HCT116 (cell line): ENCODE measurements around the gene VRK3. TPM values are rescaled to one million over a fixed set of nuclear protein-coding genes. Genes with fewer than 3 reads are reported as not detected.

Experiments
- ATAC-seq: fragments of 200-7000 bp; cut with Tn5 transposase; 2 replicates; pipeline ENCODE4 v1.9.1; 2020; ENCODE audit warnings: mild to moderate bottlenecking, moderate library complexity
- BruUV-seq: library from RNA; stranded (reverse); fragments of 400-500 nt; replicated peaks from 2 replicates; lab custom pipeline; 2021; lab: Mats Ljungman, UMichigan
- CTCF ChIA-PET: fragments of 300-600 bp; sonication (Branson Sonifier 250); formaldehyde crosslinking; loops from one replicate; lab custom pipeline; 2021; ENCODE audit warnings: antibody characterized with exemption; lab: Charles Lee
- POLR2A ChIA-PET: fragments of 300-600, 350-600 bp; sonication (Branson Sonifier 250); formaldehyde crosslinking; loops from one replicate; lab custom pipeline; 2021; ENCODE audit warnings: antibody characterized with exemption; lab: Charles Lee
- RAD21 ChIA-PET, 2 experiments: fragments of 300-600 bp; sonication (Branson Sonifier 250); formaldehyde crosslinking; loops; one replicate each; lab custom pipeline; 2023; ENCODE audit warnings: low total read pairs in 2 of 2; ENCODE audit not compliant: uncharacterized antibody in 2 of 2, unreplicated experiment in 2 of 2, low non-redundant PET in 1 of 2; lab: Charles Lee
- DNase-seq: peaks from one replicate; pipeline ENCODE4 v3.0.0-alpha.2; 2010; ENCODE audit warnings: low read depth, low spot score
- H2AFZ ChIP-seq: fragments of 200-600 bp; shearing (Covaris generic), sonication (generic); 2 replicates; pipeline ENCODE4 v1.6.1; 2017; ENCODE audit warnings: low read depth, mixed run types, mixed read lengths, antibody characterized with exemption, low read length; ENCODE audit not compliant: poor library complexity, severe bottlenecking
- H3K27ac ChIP-seq: 2 replicates; pipeline ENCODE4 v1.5.1; 2012; ENCODE audit warnings: low read depth, low read length
- H3K27me3 ChIP-seq: fragments of 200-600 bp; sonication (generic); 2 replicates; pipeline ENCODE4 v1.6.1; 2016; ENCODE audit warnings: mixed run types, low read length, mixed read lengths; ENCODE audit not compliant: insufficient read depth
- H3K36me3 ChIP-seq, 2 experiments: fragments of 200-500 bp in 1 of 2; fragments of 200-600 bp in 1 of 2; sonication (Bioruptor generic) in 1 of 2; sonication (generic) in 1 of 2; 2 replicates each; pipeline versions ENCODE4 v1.5.1 to v1.6.1; 2014 to 2016; ENCODE audit warnings: low read length in 2 of 2, inconsistent platforms in 1 of 2, mixed read lengths in 1 of 2, mixed run types in 1 of 2; ENCODE audit not compliant: insufficient read depth in 2 of 2, control insufficient read depth in 1 of 2
- H3K4me1 ChIP-seq, 2 experiments: fragments of 200-600 bp in 1 of 2; sonication (generic) in 1 of 2; 2 replicates each; pipeline versions ENCODE4 v1.5.1 to v1.6.1; 2012 to 2017; ENCODE audit warnings: low read length in 2 of 2, inconsistent platforms in 1 of 2, mild to moderate bottlenecking in 1 of 2, mixed read lengths in 1 of 2, mixed run types in 1 of 2, moderate library complexity in 1 of 2; ENCODE audit not compliant: insufficient read depth in 2 of 2, control insufficient read depth in 1 of 2
- H3K4me2 ChIP-seq: fragments of 200-600 bp; sonication (generic); 2 replicates; pipeline ENCODE4 v1.6.1; 2017; ENCODE audit warnings: mixed run types, low read length, mixed read lengths
- H3K4me3 ChIP-seq, 2 experiments: fragments of 200-600 bp in 1 of 2; sonication (generic) in 1 of 2; replicated peaks in 1 of 2; 2 replicates each; pipeline ENCODE4 v1.5.1; 2011 to 2016; ENCODE audit warnings: low read length in 2 of 2, control low read depth in 1 of 2, low read depth in 1 of 2, mild to moderate bottlenecking in 1 of 2, mixed read lengths in 1 of 2, mixed run types in 1 of 2
- H3K79me2 ChIP-seq: fragments of 200-600 bp; sonication (generic); 2 replicates; pipeline ENCODE4 v1.6.1; 2017; ENCODE audit warnings: mild to moderate bottlenecking, mixed run types, low read length, moderate library complexity, mixed read lengths; ENCODE audit not compliant: insufficient read depth
- H3K9ac ChIP-seq: fragments of 200-600 bp; sonication (generic); 2 replicates; pipeline ENCODE4 v1.6.1; 2016; ENCODE audit warnings: low read length, mixed read lengths
- H3K9me2 ChIP-seq: fragments of 200-600 bp; sonication (generic), shearing (Covaris generic); 2 replicates; pipeline ENCODE4 v1.6.1; 2017; ENCODE audit warnings: mixed run types, mild to moderate bottlenecking, moderate library complexity; ENCODE audit not compliant: insufficient read depth
- H3K9me3 ChIP-seq, 2 experiments: fragments of 200-500 bp in 1 of 2; fragments of 200-600 bp in 1 of 2; sonication (Bioruptor generic) in 1 of 2; sonication (generic) in 1 of 2; 2 replicates each; pipeline ENCODE4 v1.6.1; 2014 to 2017; ENCODE audit warnings: low read length in 2 of 2, mixed read lengths in 2 of 2, inconsistent platforms in 1 of 2, low read depth in 1 of 2, mild to moderate bottlenecking in 1 of 2, mixed run types in 1 of 2, moderate library complexity in 1 of 2; ENCODE audit not compliant: control insufficient read depth in 1 of 2, insufficient read depth in 1 of 2
- H4K20me1 ChIP-seq: fragments of 200-600 bp; sonication (generic), shearing (Covaris generic); 2 replicates; pipeline ENCODE4 v1.6.1; 2017; ENCODE audit warnings: mixed run types, mild to moderate bottlenecking, moderate library complexity; ENCODE audit not compliant: insufficient read depth
- ATF3 ChIP-seq: IDR thresholded peaks from 2 replicates; pipeline ENCODE4 v1.6.1; 2012
- CBX3 ChIP-seq: IDR thresholded peaks from 2 replicates; pipeline ENCODE4 v1.6.1; 2012; ENCODE audit warnings: low read depth
- EGR1 ChIP-seq: IDR thresholded peaks from 2 replicates; pipeline ENCODE4 v1.6.1; 2012; ENCODE audit warnings: low read depth
- ELF1 ChIP-seq: IDR thresholded peaks from 2 replicates; pipeline ENCODE4 v1.6.1; 2012; ENCODE audit warnings: low read depth, borderline replicate concordance
- EZH2 ChIP-seq: fragments of 200-600 bp; sonication (generic); IDR thresholded peaks from 2 replicates; pipeline ENCODE4 v1.6.1; 2017; ENCODE audit warnings: antibody characterized with exemption, mixed run types
- EZH2phosphoT487 ChIP-seq: fragments of 200-600 bp; IDR thresholded peaks from 2 replicates; pipeline ENCODE4 v1.6.1; 2018; ENCODE audit warnings: antibody characterized with exemption, borderline replicate concordance
- FOSL1 ChIP-seq: IDR thresholded peaks from 2 replicates; pipeline ENCODE4 v1.6.1; 2012; ENCODE audit warnings: low read depth
- MAX ChIP-seq: IDR thresholded peaks from 2 replicates; pipeline ENCODE4 v1.6.1; 2012
- POLR2A ChIP-seq: IDR thresholded peaks from 2 replicates; pipeline ENCODE4 v1.7.0; 2011; ENCODE audit warnings: borderline replicate concordance; ENCODE audit not compliant: insufficient read depth, insufficient read length; ENCODE audit errors: extremely low read depth
- POLR2AphosphoS5 ChIP-seq: IDR thresholded peaks from 2 replicates; pipeline ENCODE4 v1.6.1; 2011; ENCODE audit warnings: mild to moderate bottlenecking, low read depth, low read length, moderate library complexity
- SIN3A ChIP-seq: IDR thresholded peaks from 2 replicates; pipeline ENCODE4 v1.6.1; 2012; ENCODE audit warnings: low read depth
- SP1 ChIP-seq: IDR thresholded peaks from 2 replicates; pipeline ENCODE4 v1.6.1; 2012; ENCODE audit warnings: low read depth
- SRF ChIP-seq: IDR thresholded peaks from 2 replicates; pipeline ENCODE4 v1.6.1; 2012; ENCODE audit warnings: low read depth
- TCF7L2 ChIP-seq: IDR thresholded peaks from 2 replicates; pipeline ENCODE4 v1.7.0; 2011; ENCODE audit warnings: borderline replicate concordance, inconsistent platforms; ENCODE audit not compliant: insufficient read depth, insufficient read length; ENCODE audit errors: extremely low read depth
- YY1 ChIP-seq: IDR thresholded peaks from 2 replicates; pipeline ENCODE4 v1.6.1; 2011; ENCODE audit warnings: low read length, low read depth, moderate library complexity, mild to moderate bottlenecking; ENCODE audit not compliant: insufficient replicate concordance; ENCODE audit errors: extremely low read depth
- ZBTB33 ChIP-seq: IDR thresholded peaks from 2 replicates; pipeline ENCODE4 v1.6.1; 2011; ENCODE audit warnings: mild to moderate bottlenecking, low read length, moderate library complexity; ENCODE audit not compliant: insufficient replicate concordance; ENCODE audit errors: extremely low read depth
- ZNF274 ChIP-seq: fragments of 200-500 bp; sonication (Bioruptor generic); IDR thresholded peaks from 2 replicates; pipeline ENCODE4 v1.6.1; 2014; ENCODE audit warnings: mild to moderate bottlenecking, low read depth, low read length, inconsistent platforms
- intact Hi-C: fragments of 100-400 bp; cut with micrococcal nuclease; formaldehyde crosslinking; loops from 2 replicates; pipeline ENCODE4 v1.10.0; 2022
- total RNA-seq: library from RNA; stranded (reverse); gene quantifications from one replicate; pipeline ENCODE4 v1.2.1, GENCODE V29; 2021; ENCODE audit not compliant: unreplicated experiment

VRK3 gene
- total RNA-seq, 1 experiment from 2014 or later = 44.0 TPM

- ChIA-PET POLR2A (no interaction called here), RAD21 (no interaction called here)
- no peak overlapping the region for H3K4me3 ChIP-seq
- intact Hi-C loops = no loop called here
- H3K79me2 ChIP-seq = peaks cover 25% of the 10 kb centered on the region; the same call in 1 of the 2 replicates
- TF ChIP-seq FOSL1 (no peak), TCF7L2 (no peak)
- TF ChIP-seq, all 23 proteins: peak for 0
- Histone ChIP-seq H3K9me3 (peaks cover 14 to 17% of the 10 kb centered on the region in 2 experiments; a peak in 3 of 4 replicates), H2AFZ (no peak overlapping the region), H3K9me2 (no peaks in the 10 kb centered on the region), H3K4me2 (no peak overlapping the region), H3K9ac (no peak overlapping the region), H3K27ac (no peak overlapping the region), H3K4me1 (no peaks in the 10 kb centered on the region), H3K36me3 (peaks cover 54 to 78% of the 10 kb centered on the region in 2 experiments), H3K27me3 (no peaks in the 10 kb centered on the region), H4K20me1 (0 out of 2 replicates have a peak, but pooled peaks cover 4% of the 10 kb centered on the region)
- CTCF ChIA-PET = no interaction called here
- BruUV-seq = no TSS peak
- ATAC-seq (no peak), DNase-seq (no peak)
Measured at GRCh38 chr19:50039968-50040367, 14.8 kb upstream of the VRK3 start.

DNA sequence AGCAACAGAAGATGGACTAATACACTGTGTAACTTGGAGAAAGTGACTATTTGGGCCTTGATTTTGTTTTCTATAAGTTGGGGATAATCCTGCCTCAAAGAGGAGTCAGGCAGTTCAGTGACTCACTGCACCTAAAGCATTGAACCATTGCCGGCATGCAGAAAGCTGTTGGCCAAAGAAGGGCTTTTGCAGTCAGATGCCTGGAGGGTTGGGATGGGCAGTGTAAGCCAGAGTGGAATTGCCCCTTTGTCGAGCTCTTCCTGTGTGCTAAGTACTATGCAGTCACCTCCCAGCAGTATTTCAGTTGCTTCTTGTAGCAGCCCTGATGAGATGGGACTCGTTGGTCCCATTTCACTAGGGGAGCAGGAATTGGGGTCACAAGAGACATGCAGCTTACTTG lies 11.7 kb upstream of the VRK3 start:
- H3K9me3 ChIP-seq = 0 out of 4 replicates have a peak, but pooled peaks cover 0 to 4% of the 10 kb centered on the region in 2 experiments
- ATAC-seq (no peak), DNase-seq (no peak)
- H3K36me3 ChIP-seq = peaks cover 36 to 79% of the 10 kb centered on the region in 2 experiments
- CTCF ChIA-PET = no interaction called here
- H3K4me3 ChIP-seq = no peak overlapping the region
- no peak overlapping the region for H3K9ac ChIP-seq
- POLR2A ChIA-PET = no interaction called here
- no peak overlapping the region for H3K4me2 ChIP-seq
- no peak overlapping the region for H3K27ac ChIP-seq
- H2AFZ ChIP-seq = no peak overlapping the region
- H4K20me1 ChIP-seq = 0 out of 2 replicates have a peak, but pooled peaks cover 4% of the 10 kb centered on the region
- peaks cover 54% of the 10 kb centered on the region; the same call in 1 of the 2 replicates for H3K79me2 ChIP-seq
- no TSS peak for BruUV-seq
- no peaks in the 10 kb centered on the region for H3K4me1 ChIP-seq
- no peaks in the 10 kb centered on the region for H3K9me2 ChIP-seq
- intact Hi-C loops = no loop called here
- RAD21 ChIA-PET = no interaction called here
- H3K27me3 ChIP-seq = no peaks in the 10 kb centered on the region
- TF ChIP-seq YY1 (no peak), MAX (no peak), CBX3 (no peak), ZNF274 (no peak), FOSL1 (no peak), EGR1 (no peak), ATF3 (no peak), ELF1 (no peak), EZH2 (no peak), POLR2AphosphoS5 (no peak), SRF (no peak), TCF7L2 (no peak), ZBTB33 (no peak), POLR2A (no peak), SP1 (no peak), SIN3A (no peak), EZH2phosphoT487 (no peak)
